Measurements from ENCODE around the gene HACE1.

The HACE1 gene

DNA sequence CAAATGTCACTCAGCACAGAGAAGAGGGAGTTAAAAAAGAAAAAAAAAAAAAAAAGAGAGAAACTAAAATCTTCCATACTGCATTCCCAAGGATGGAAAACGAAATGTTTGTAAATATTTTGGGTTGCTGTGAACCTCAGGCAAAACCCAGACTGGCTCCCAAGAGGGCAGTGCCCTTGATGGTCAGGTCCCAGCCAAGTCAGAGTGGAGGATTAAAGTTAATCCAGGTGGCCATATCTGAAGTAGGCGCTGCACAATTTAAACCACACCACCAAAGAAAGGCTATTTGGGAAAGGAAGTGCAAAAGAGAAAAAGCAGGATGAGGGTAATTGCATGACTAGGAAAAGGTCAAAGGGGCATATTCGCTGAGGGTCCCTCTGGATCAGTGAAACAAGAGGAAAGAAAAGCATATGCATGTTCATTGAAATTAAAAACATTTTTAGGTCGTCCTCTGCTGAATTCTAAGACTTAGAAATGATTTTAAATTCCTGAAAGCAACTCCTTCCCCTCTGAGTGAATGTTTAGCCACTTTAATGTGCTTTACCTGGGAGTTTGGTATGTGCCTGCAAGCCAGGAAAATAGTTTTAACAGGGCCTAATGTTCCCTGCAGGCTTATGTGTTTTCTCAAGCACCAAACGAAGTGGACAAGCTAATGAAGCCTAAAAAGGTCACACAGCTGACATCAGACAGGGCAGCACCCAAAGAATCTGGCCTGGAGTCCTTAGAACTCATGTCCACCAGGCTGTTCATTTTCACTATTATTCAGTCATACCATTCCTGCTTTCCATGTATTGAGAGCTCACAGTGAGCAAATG, 159.1 kb downstream of the HACE1 start:
- Histone ChIP-seq H3K9ac (ENCODE audit: low read depth, low read length) (no peak overlapping the region), H3K36me3 (ENCODE audit: control insufficient read depth, insufficient read depth, low read length) (no peaks in the 10 kb centered on the region), H3K4me3 (ENCODE audit: low read depth, low read length) (no peak overlapping the region), H3K27me3 (ENCODE audit: control insufficient read depth, insufficient read depth, low read length) (no peaks in the 10 kb centered on the region), H3K4me1 (ENCODE audit: control insufficient read depth, insufficient read depth, low read length) (peaks cover 7% of the 10 kb centered on the region), H3K9me3 (ENCODE audit: control insufficient read depth, insufficient read depth, low read length) (no peaks in the 10 kb centered on the region)

- Histone ChIP-seq H3K9me3 (ENCODE audit: control insufficient read depth, insufficient read depth, low read length) (no peaks in the 10 kb centered on the region), H3K27me3 (ENCODE audit: control insufficient read depth, insufficient read depth, low read length) (no peaks in the 10 kb centered on the region), H3K4me3 (ENCODE audit: low read depth, low read length) (no peak overlapping the region), H3K4me1 (ENCODE audit: control insufficient read depth, insufficient read depth, low read length) (peaks cover 7% of the 10 kb centered on the region), H3K9ac (ENCODE audit: low read depth, low read length) (no peak overlapping the region), H3K36me3 (ENCODE audit: control insufficient read depth, insufficient read depth, low read length) (no peaks in the 10 kb centered on the region)
Observed at GRCh38 chr6:104699593-104700329, 160.0 kb downstream of the HACE1 start.

DNA sequence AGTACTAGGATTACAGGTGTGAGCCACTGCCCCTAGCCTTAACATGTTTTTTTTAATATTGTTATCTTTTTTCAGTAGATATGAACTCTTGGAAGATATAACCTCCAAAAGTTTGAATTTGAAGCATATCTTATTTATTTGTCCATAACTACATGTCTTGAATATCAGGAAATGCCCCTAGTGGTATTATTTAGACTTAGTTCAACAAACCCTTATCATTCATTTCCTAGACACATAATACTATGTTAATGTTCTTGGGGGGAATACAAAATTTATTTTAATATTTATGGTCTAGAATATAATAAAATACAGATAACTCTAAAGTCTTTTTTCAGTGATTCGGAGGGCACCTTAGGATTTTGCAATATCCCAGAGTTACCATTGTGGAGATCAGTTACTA, 160.7 kb downstream of the HACE1 start:
- no peak overlapping the region for H3K9ac ChIP-seq (ENCODE audit: low read depth, low read length)
- no peak overlapping the region for H3K4me3 ChIP-seq (ENCODE audit: low read depth, low read length)
- no peaks in the 10 kb centered on the region for H3K9me3 ChIP-seq (ENCODE audit: control insufficient read depth, insufficient read depth, low read length)
- H3K27me3 ChIP-seq (ENCODE audit: control insufficient read depth, insufficient read depth, low read length) = no peaks in the 10 kb centered on the region
- peaks cover 7% of the 10 kb centered on the region for H3K4me1 ChIP-seq (ENCODE audit: control insufficient read depth, insufficient read depth, low read length)
- no peaks in the 10 kb centered on the region for H3K36me3 ChIP-seq (ENCODE audit: control insufficient read depth, insufficient read depth, low read length)

- no peaks in the 10 kb centered on the region for H3K9me3 ChIP-seq (ENCODE audit: control insufficient read depth, insufficient read depth, low read length)
- no peaks in the 10 kb centered on the region for H3K36me3 ChIP-seq (ENCODE audit: control insufficient read depth, insufficient read depth, low read length)
- H3K4me1 ChIP-seq (ENCODE audit: control insufficient read depth, insufficient read depth, low read length) = peaks cover 3% of the 10 kb centered on the region
- H3K9ac ChIP-seq (ENCODE audit: low read depth, low read length) = no peak overlapping the region
- no peaks in the 10 kb centered on the region for H3K27me3 ChIP-seq (ENCODE audit: control insufficient read depth, insufficient read depth, low read length)
- no peak overlapping the region for H3K4me3 ChIP-seq (ENCODE audit: low read depth, low read length)
Observed at GRCh38 chr6:104692008-104692407, 167.7 kb downstream of the HACE1 start.

DNA sequence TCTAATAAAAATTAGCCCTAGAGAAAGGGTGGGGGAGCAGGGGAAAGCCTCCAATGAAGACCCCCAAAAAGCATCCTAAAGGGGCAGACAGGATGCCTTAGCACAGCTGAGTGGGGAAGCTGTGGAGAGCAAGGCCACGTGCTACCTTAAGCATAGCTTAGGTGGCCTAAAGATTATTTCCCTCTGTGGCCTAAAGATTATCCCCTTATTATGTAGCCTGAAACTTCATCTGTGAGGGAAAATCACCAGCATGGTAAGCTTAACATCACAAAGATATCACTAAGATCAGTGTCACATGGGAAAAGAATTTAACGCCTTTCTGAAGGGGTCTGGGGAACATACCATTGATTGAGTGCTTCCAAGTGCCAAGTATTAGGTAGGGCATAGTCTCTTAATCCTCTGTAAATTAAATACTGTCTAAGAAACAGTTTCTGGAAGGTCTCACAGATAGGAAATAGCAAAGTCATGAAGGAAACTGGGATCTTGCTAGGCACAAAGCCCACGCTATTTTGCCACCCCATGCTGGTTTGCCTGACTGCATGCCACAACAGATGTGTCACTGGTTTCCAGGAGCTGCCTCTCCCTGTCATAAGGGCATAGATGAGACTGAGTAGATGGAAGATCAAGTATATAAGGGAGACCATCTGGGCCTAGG, 170.0 kb downstream of the HACE1 start:
- H3K36me3 ChIP-seq (ENCODE audit: control insufficient read depth, insufficient read depth, low read length) = no peaks in the 10 kb centered on the region
- H3K9me3 ChIP-seq (ENCODE audit: control insufficient read depth, insufficient read depth, low read length) = no peaks in the 10 kb centered on the region
- no peak overlapping the region for H3K9ac ChIP-seq (ENCODE audit: low read depth, low read length)
- H3K27me3 ChIP-seq (ENCODE audit: control insufficient read depth, insufficient read depth, low read length) = no peaks in the 10 kb centered on the region
- H3K4me1 ChIP-seq (ENCODE audit: control insufficient read depth, insufficient read depth, low read length) = peaks cover 3% of the 10 kb centered on the region
- H3K4me3 ChIP-seq (ENCODE audit: low read depth, low read length) = no peak overlapping the region

- no peaks in the 10 kb centered on the region for H3K9me3 ChIP-seq (ENCODE audit: control insufficient read depth, insufficient read depth, low read length)
- H3K9ac ChIP-seq (ENCODE audit: low read depth, low read length) = no peak overlapping the region
- H3K36me3 ChIP-seq (ENCODE audit: control insufficient read depth, insufficient read depth, low read length) = no peaks in the 10 kb centered on the region
- H3K27me3 ChIP-seq (ENCODE audit: control insufficient read depth, insufficient read depth, low read length) = no peaks in the 10 kb centered on the region
- H3K4me3 ChIP-seq (ENCODE audit: low read depth, low read length) = no peak overlapping the region
- peaks cover 3% of the 10 kb centered on the region for H3K4me1 ChIP-seq (ENCODE audit: control insufficient read depth, insufficient read depth, low read length)
Observed at GRCh38 chr6:104688283-104688969, 171.3 kb downstream of the HACE1 start.

- no peak overlapping the region for H3K4me3 ChIP-seq (ENCODE audit: low read depth, low read length)
- no peaks in the 10 kb centered on the region for H3K9me3 ChIP-seq (ENCODE audit: control insufficient read depth, insufficient read depth, low read length)
- peaks cover 3% of the 10 kb centered on the region for H3K4me1 ChIP-seq (ENCODE audit: control insufficient read depth, insufficient read depth, low read length)
- no peaks in the 10 kb centered on the region for H3K36me3 ChIP-seq (ENCODE audit: control insufficient read depth, insufficient read depth, low read length)
- no peak overlapping the region for H3K9ac ChIP-seq (ENCODE audit: low read depth, low read length)
- no peaks in the 10 kb centered on the region for H3K27me3 ChIP-seq (ENCODE audit: control insufficient read depth, insufficient read depth, low read length)
Observed at GRCh38 chr6:104686550-104687175, 173.1 kb downstream of the HACE1 start.

DNA sequence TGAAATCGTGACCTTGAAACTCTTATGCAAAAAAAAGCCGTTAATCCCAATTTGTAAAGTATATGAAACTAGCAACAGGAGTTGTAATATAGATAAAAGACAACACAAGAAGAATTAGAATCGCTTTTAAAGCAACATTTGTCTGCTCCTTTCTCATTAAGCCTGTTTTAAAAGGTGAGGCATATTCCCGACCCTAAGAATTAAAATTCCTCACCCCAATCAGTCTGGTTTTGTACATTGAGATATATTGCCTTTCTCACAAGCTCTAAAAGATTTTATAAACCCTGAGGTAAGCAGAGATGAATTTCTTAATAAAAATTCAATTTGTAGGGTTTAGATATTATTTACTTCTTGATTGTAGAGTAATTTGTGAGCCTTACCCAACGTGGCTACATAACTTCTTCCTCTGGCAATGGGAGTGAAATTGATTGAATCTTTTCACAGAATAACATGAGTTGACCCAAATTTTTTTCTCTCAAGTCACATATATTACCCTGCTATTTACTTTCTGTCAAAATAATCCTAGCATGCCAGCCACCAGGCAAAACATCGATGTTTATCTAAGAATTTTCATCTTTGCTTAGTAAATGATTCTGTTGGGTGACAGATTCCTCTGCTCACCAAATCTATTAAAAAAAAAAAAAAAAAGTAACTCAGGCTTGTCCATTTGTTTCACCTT, 173.7 kb downstream of the HACE1 start:
- Histone ChIP-seq H3K36me3 (ENCODE audit: control insufficient read depth, insufficient read depth, low read length) (no peaks in the 10 kb centered on the region), H3K4me3 (ENCODE audit: low read depth, low read length) (no peak overlapping the region), H3K9me3 (ENCODE audit: control insufficient read depth, insufficient read depth, low read length) (no peaks in the 10 kb centered on the region), H3K9ac (ENCODE audit: low read depth, low read length) (no peak overlapping the region), H3K27me3 (ENCODE audit: control insufficient read depth, insufficient read depth, low read length) (no peaks in the 10 kb centered on the region), H3K4me1 (ENCODE audit: control insufficient read depth, insufficient read depth, low read length) (peaks cover 3% of the 10 kb centered on the region)

DNA sequence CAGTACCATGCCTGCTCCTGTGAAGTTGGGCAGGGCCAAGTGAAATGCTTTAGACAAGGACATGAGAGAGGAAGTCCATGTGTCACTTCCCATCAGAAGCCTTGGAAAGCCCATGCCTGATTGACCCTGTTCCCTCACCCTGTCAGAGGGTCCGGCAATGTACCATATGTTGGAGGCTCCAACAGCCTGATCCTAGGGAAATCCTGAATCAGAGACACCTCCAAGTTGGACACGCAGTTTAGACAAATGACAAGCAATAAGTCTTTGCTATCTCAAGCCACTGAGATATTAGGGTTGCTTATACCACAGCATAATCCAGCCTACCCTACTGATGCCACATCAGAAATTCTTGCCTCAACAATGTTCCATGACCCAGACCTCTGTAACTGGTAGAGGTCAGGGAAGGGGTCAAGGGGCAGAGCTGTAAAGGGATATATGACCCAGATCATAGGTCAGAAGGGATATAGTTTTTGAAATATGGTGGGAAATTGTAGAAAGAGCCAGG, 174.8 kb downstream of the HACE1 start:
- Histone ChIP-seq H3K9me3 (ENCODE audit: control insufficient read depth, insufficient read depth, low read length) (no peaks in the 10 kb centered on the region), H3K36me3 (ENCODE audit: control insufficient read depth, insufficient read depth, low read length) (no peaks in the 10 kb centered on the region), H3K9ac (ENCODE audit: low read depth, low read length) (no peak overlapping the region), H3K4me3 (ENCODE audit: low read depth, low read length) (no peak overlapping the region), H3K4me1 (ENCODE audit: control insufficient read depth, insufficient read depth, low read length) (peaks cover 3% of the 10 kb centered on the region), H3K27me3 (ENCODE audit: control insufficient read depth, insufficient read depth, low read length) (no peaks in the 10 kb centered on the region)

GRCh38 chr6:104683809-104684208, 175.9 kb downstream of the HACE1 start:
- Histone ChIP-seq H3K27me3 (ENCODE audit: control insufficient read depth, insufficient read depth, low read length) (no peaks in the 10 kb centered on the region), H3K9ac (ENCODE audit: low read depth, low read length) (no peak overlapping the region), H3K9me3 (ENCODE audit: control insufficient read depth, insufficient read depth, low read length) (no peaks in the 10 kb centered on the region), H3K4me1 (ENCODE audit: control insufficient read depth, insufficient read depth, low read length) (no peaks in the 10 kb centered on the region), H3K36me3 (ENCODE audit: control insufficient read depth, insufficient read depth, low read length) (no peaks in the 10 kb centered on the region), H3K4me3 (ENCODE audit: low read depth, low read length) (no peak overlapping the region)

Measured in iPS-15b (cell line).